ENCODE data around the gene ULK3.

Gene ULK3

GRCh38 chr15:74837482-74838136 is 5.3 kb downstream of the ULK3 start:
- no peak for DNase-seq (ENCODE audit: low spot score)
- in situ Hi-C loops (cut with MboI; ENCODE audit: low pct_unique_long_range_greater_than_20kb, low sequenced_read_pairs, unreplicated experiment) = no loop called here
- TF ChIP-seq CTCF (IDR thresholded peaks at IDR 0.05; ENCODE audit: extremely low read depth, insufficient read depth, missing control alignments) = no peak

- in situ Hi-C loops (cut with MboI; ENCODE audit: low pct_unique_long_range_greater_than_20kb, low sequenced_read_pairs, unreplicated experiment) = no loop called here
- no peak for TF ChIP-seq CTCF (IDR thresholded peaks at IDR 0.05; ENCODE audit: extremely low read depth, insufficient read depth, missing control alignments)
- DNase-seq (ENCODE audit: low spot score) = no peak
These were observed 6.1 kb downstream of the ULK3 start for GRCh38 chr15:74836846-74837245.

GRCh38 chr15:74835312-74835823 is 7.6 kb downstream of the ULK3 start:
- in situ Hi-C loops (cut with MboI; ENCODE audit: low pct_unique_long_range_greater_than_20kb, low sequenced_read_pairs, unreplicated experiment) = no loop called here
- DNase-seq (ENCODE audit: low spot score) = peak; percentile 76

GRCh38 chr15:74833376-74834107 is 9.4 kb downstream of the ULK3 start:
- in situ Hi-C loops (cut with MboI; ENCODE audit: low pct_unique_long_range_greater_than_20kb, low sequenced_read_pairs, unreplicated experiment) = no loop called here
- TF ChIP-seq CTCF (IDR thresholded peaks at IDR 0.05; ENCODE audit: extremely low read depth, insufficient read depth, missing control alignments) = no peak
- DNase-seq (ENCODE audit: low spot score) = no peak

More at GRCh38 chr15:74835312-74835823, 7.6 kb downstream of the ULK3 start:
- TF ChIP-seq CTCF (IDR thresholded peaks at IDR 0.05; ENCODE audit: extremely low read depth, insufficient read depth, missing control alignments) = peak; percentile 83

- no peak for DNase-seq (ENCODE audit: low spot score)
- no peak for TF ChIP-seq CTCF (IDR thresholded peaks at IDR 0.05; ENCODE audit: extremely low read depth, insufficient read depth, missing control alignments)
- in situ Hi-C loops (cut with MboI; ENCODE audit: low pct_unique_long_range_greater_than_20kb, low sequenced_read_pairs, unreplicated experiment) = no loop called here
These were observed 10.1 kb downstream of the ULK3 start for GRCh38 chr15:74832826-74833225.

GRCh38 chr15:74831813-74832495 is 11.0 kb downstream of the ULK3 start:
- in situ Hi-C loops (cut with MboI; ENCODE audit: low pct_unique_long_range_greater_than_20kb, low sequenced_read_pairs, unreplicated experiment) = no loop called here
- DNase-seq (ENCODE audit: low spot score) = no peak
- no peak for TF ChIP-seq CTCF (IDR thresholded peaks at IDR 0.05; ENCODE audit: extremely low read depth, insufficient read depth, missing control alignments)

Measured in GM13977 (cell line).